Ascending aorta (tissue), 2 donors: ENCODE results near the gene LRRC41. TPM values are rescaled to one million over a fixed set of nuclear protein-coding genes. Genes with fewer than 3 reads are reported as not detected.

Source experiments
- DNase-seq, 2 donors: peaks; one replicate each; pipeline ENCODE4 v3.0.0-alpha.2; 2019; ENCODE audit warnings: low spot score in 2 of 2
- H3K27ac ChIP-seq, 2 donors: fragments of 200-600 bp; sonication (generic); one replicate each; pipeline ENCODE4 v1.5.1; 2016 to 2017; ENCODE audit warnings: mild to moderate bottlenecking in 1 of 2
- H3K27me3 ChIP-seq: fragments of 200-600 bp; sonication (generic); one replicate; pipeline ENCODE4 v1.5.1; 2017
- H3K36me3 ChIP-seq, 2 donors: fragments of 200-600 bp; sonication (generic); one replicate each; pipeline ENCODE4 v1.5.1; 2016
- H3K4me1 ChIP-seq, 2 donors: fragments of 200-600 bp; sonication (generic); one replicate each; pipeline ENCODE4 v1.5.1; 2016 to 2017; ENCODE audit warnings: mild to moderate bottlenecking in 1 of 2
- H3K4me3 ChIP-seq, 2 donors: fragments of 200-600 bp; sonication (generic); one replicate each; pipeline ENCODE4 v1.5.1; 2016 to 2017; ENCODE audit warnings: mild to moderate bottlenecking in 1 of 2
- H3K9me3 ChIP-seq, 2 donors: fragments of 200-600 bp; sonication (generic); one replicate each; pipeline ENCODE4 v1.5.1; 2016
- CTCF ChIP-seq, 3 experiments: fragments of 200-600 bp in 2 of 3; fragments of 450-650 bp in 1 of 3; sonication (generic) in 2 of 3; IDR thresholded peaks; one replicate each; pipeline ENCODE4 v1.5.1; 2016 to 2019; ENCODE audit warnings: antibody characterized with exemption in 3 of 3, mild to moderate bottlenecking in 1 of 3, moderate library complexity in 1 of 3
- intact Hi-C: fragments of 100-400 bp; cut with DNase I; formaldehyde crosslinking; loops from one replicate; pipeline ENCODE4 v1.15.1; 2023
- total RNA-seq: library from RNA; depleted of rRNA; stranded (reverse); fragments of >200 nt; gene quantifications from one replicate; pipeline ENCODE4 v1.1.0, GENCODE V29; 2016

LRRC41 gene
- total RNA-seq, 1 donor from 2014 or later, result 102 TPM

GRCh38 chr1:46289134-46289494 lies 14.3 kb downstream of the LRRC41 start:
- H3K4me3 ChIP-seq, result no peak overlapping the region

GRCh38 chr1:46288485-46289133 lies 14.8 kb downstream of the LRRC41 start:
- Histone ChIP-seq H3K27me3 (no peaks in the 10 kb centered on the region), H3K9me3 (no peaks in the 10 kb centered on the region), H3K27ac (no peak overlapping the region), H3K36me3 (peaks cover 39 to 56% of the 10 kb centered on the region in 2 donors), H3K4me3 (no peak overlapping the region), H3K4me1 (no peaks in the 10 kb centered on the region)
- intact Hi-C loops, result no loop called here
- no peak for TF ChIP-seq CTCF (IDR thresholded peaks at IDR 0.05)
- DNase-seq, result no peak

More at GRCh38 chr1:46289134-46289494, 14.3 kb downstream of the LRRC41 start:
- Histone ChIP-seq H3K27ac (no peak overlapping the region), H3K36me3 (peaks cover 43 to 55% of the 10 kb centered on the region in 2 donors), H3K9me3 (no peaks in the 10 kb centered on the region), H3K27me3 (no peaks in the 10 kb centered on the region), H3K4me1 (no peaks in the 10 kb centered on the region)
- intact Hi-C loops, result no loop called here
- no peak for DNase-seq
- TF ChIP-seq CTCF (IDR thresholded peaks at IDR 0.05), result no peak

GRCh38 chr1:46285730-46286477 lies 17.5 kb downstream of the LRRC41 start:
- H3K9me3 ChIP-seq, result no peaks in the 10 kb centered on the region
- no peak overlapping the region for H3K4me3 ChIP-seq
- H3K27me3 ChIP-seq, result no peaks in the 10 kb centered on the region
- H3K4me1 ChIP-seq, result no peaks in the 10 kb centered on the region
- H3K27ac ChIP-seq, result no peak overlapping the region
- no peak for DNase-seq
- peaks cover 53 to 76% of the 10 kb centered on the region in 2 donors for H3K36me3 ChIP-seq
- TF ChIP-seq CTCF (IDR thresholded peaks at IDR 0.05), result no peak
- intact Hi-C loops, result no loop called here

GRCh38 chr1:46284597-46285564 lies 18.5 kb downstream of the LRRC41 start:
- Histone ChIP-seq H3K4me1 (no peaks in the 10 kb centered on the region), H3K4me3 (no peak overlapping the region), H3K36me3 (peaks cover 61 to 86% of the 10 kb centered on the region in 2 donors), H3K9me3 (no peaks in the 10 kb centered on the region), H3K27me3 (no peaks in the 10 kb centered on the region), H3K27ac (no peak overlapping the region)
- no peak for TF ChIP-seq CTCF (IDR thresholded peaks at IDR 0.05)
- intact Hi-C loops, result no loop called here
- DNase-seq, result no peak

- intact Hi-C loops, result no loop called here
- Histone ChIP-seq H3K27me3 (no peaks in the 10 kb centered on the region), H3K27ac (no peak overlapping the region), H3K36me3 (peaks cover 59 to 92% of the 10 kb centered on the region in 2 donors), H3K4me3 (no peak overlapping the region), H3K9me3 (no peaks in the 10 kb centered on the region), H3K4me1 (no peaks in the 10 kb centered on the region)
- TF ChIP-seq CTCF (IDR thresholded peaks at IDR 0.05), result no peak
- DNase-seq, result no peak
These were observed 19.4 kb downstream of the LRRC41 start for GRCh38 chr1:46284058-46284457.
